Suprapubic skin (tissue), 4 donors: ENCODE results near the gene SPECC1. TPM values are rescaled to one million over a fixed set of nuclear protein-coding genes. Genes with fewer than 3 reads are reported as not detected.

Experiments used
- DNase-seq, 2 donors: peaks; one replicate each; pipeline ENCODE4 v3.0.0-alpha.2; 2019; ENCODE audit warnings: low spot score in 2 of 2
- H3K27ac ChIP-seq: fragments of 200-600 bp; sonication (generic); one replicate; pipeline ENCODE4 v1.5.1; 2019
- H3K27me3 ChIP-seq: fragments of 200-600 bp; sonication (generic); one replicate; pipeline ENCODE4 v1.5.1; 2019
- H3K36me3 ChIP-seq: fragments of 200-600 bp; sonication (generic); one replicate; pipeline ENCODE4 v1.5.1; 2019
- H3K4me1 ChIP-seq: fragments of 200-600 bp; sonication (generic); one replicate; pipeline ENCODE4 v1.5.1; 2019
- H3K4me3 ChIP-seq: fragments of 200-600 bp; sonication (generic); one replicate; pipeline ENCODE4 v1.5.1; 2019; ENCODE audit warnings: mild to moderate bottlenecking
- H3K9me3 ChIP-seq: fragments of 200-600 bp; sonication (generic); one replicate; pipeline ENCODE4 v1.5.1; 2019
- CTCF ChIP-seq, 2 donors: fragments of 200-600 bp in 1 of 2; fragments of 450-650 bp in 1 of 2; sonication (generic) in 1 of 2; IDR thresholded peaks; one replicate each; pipeline ENCODE4 v1.5.1; 2016 to 2019; ENCODE audit warnings: antibody characterized with exemption in 2 of 2, mild to moderate bottlenecking in 1 of 2, moderate library complexity in 1 of 2
- EP300 ChIP-seq: sonication (generic); formaldehyde crosslinking; IDR thresholded peaks from one replicate; pipeline ENCODE4 v1.6.1; 2017; ENCODE audit warnings: antibody characterized with exemption
- POLR2A ChIP-seq, 2 donors: fragments of 450-650 bp; IDR thresholded peaks; one replicate each; pipeline ENCODE4 v1.6.1; 2017; ENCODE audit warnings: antibody characterized with exemption in 2 of 2, mild to moderate bottlenecking in 2 of 2, moderate library complexity in 2 of 2
- POLR2AphosphoS5 ChIP-seq, 3 donors: sonication (generic); formaldehyde crosslinking; IDR thresholded peaks; one replicate each; pipeline ENCODE4 v1.6.1; 2017; ENCODE audit warnings: antibody characterized with exemption in 3 of 3
- WGBS: methylation state at CpG from one replicate; pipeline ENCODE4 v1.1.5; 2018; 5-methylcytosine and 5-hydroxymethylcytosine counted together
- total RNA-seq, 4 donors: library from RNA; depleted of rRNA; stranded (reverse); fragments of >200 nt; gene quantifications; one replicate each; pipeline ENCODE4 v1.1.0, GENCODE V29; 2016

The SPECC1 gene
- total RNA-seq, 4 donors from 2014 or later: 12.2 to 18.1 (median 16.4) TPM

GRCh38 chr17:20271011-20271610, 262.0 kb downstream of the SPECC1 start:
- no peak for TF ChIP-seq POLR2AphosphoS5 (IDR thresholded peaks at IDR 0.05)
- no peak for TF ChIP-seq EP300
- no peak for TF ChIP-seq CTCF (IDR thresholded peaks at IDR 0.05)
- TF ChIP-seq POLR2A (IDR thresholded peaks at IDR 0.05): no peak
- no peak overlapping the region for H3K4me3 ChIP-seq
- DNase-seq: no peak
- peaks cover 2% of the 10 kb centered on the region for H3K4me1 ChIP-seq
- no peaks in the 10 kb centered on the region for H3K9me3 ChIP-seq
- no peaks in the 10 kb centered on the region for H3K27me3 ChIP-seq
- WGBS: 77% methylated on average over 5 of the region's 5 CpGs
- no peak overlapping the region for H3K27ac ChIP-seq
- H3K36me3 ChIP-seq: no peaks in the 10 kb centered on the region

- H3K4me1 ChIP-seq: no peaks in the 10 kb centered on the region
- TF ChIP-seq POLR2AphosphoS5 (IDR thresholded peaks at IDR 0.05) (no peak), EP300 (no peak), POLR2A (IDR thresholded peaks at IDR 0.05) (no peak), CTCF (IDR thresholded peaks at IDR 0.05) (no peak)
- H3K4me3 ChIP-seq: no peak overlapping the region
- no peaks in the 10 kb centered on the region for H3K27me3 ChIP-seq
- no peaks in the 10 kb centered on the region for H3K36me3 ChIP-seq
- WGBS: 68% methylated on average over 8 of the region's 8 CpGs
- H3K27ac ChIP-seq: no peak overlapping the region
- no peak for DNase-seq
- no peaks in the 10 kb centered on the region for H3K9me3 ChIP-seq
Observed at GRCh38 chr17:20273741-20274500, 264.8 kb downstream of the SPECC1 start.

- no peak overlapping the region for H3K27ac ChIP-seq
- no peaks in the 10 kb centered on the region for H3K36me3 ChIP-seq
- TF ChIP-seq POLR2AphosphoS5 (IDR thresholded peaks at IDR 0.05) (no peak), POLR2A (IDR thresholded peaks at IDR 0.05) (no peak), EP300 (no peak), CTCF (IDR thresholded peaks at IDR 0.05) (no peak)
- DNase-seq: no peak
- WGBS: 82% methylated on average over 2 of the region's 2 CpGs
- no peaks in the 10 kb centered on the region for H3K27me3 ChIP-seq
- H3K9me3 ChIP-seq: no peaks in the 10 kb centered on the region
- no peak overlapping the region for H3K4me3 ChIP-seq
- H3K4me1 ChIP-seq: no peaks in the 10 kb centered on the region
Observed at GRCh38 chr17:20275653-20276052, 266.5 kb downstream of the SPECC1 start.

GRCh38 chr17:20276421-20276820, 267.3 kb downstream of the SPECC1 start:
- TF ChIP-seq POLR2AphosphoS5 (IDR thresholded peaks at IDR 0.05) (no peak), EP300 (no peak), CTCF (IDR thresholded peaks at IDR 0.05) (no peak), POLR2A (IDR thresholded peaks at IDR 0.05) (no peak)
- Histone ChIP-seq H3K9me3 (no peaks in the 10 kb centered on the region), H3K4me1 (no peaks in the 10 kb centered on the region), H3K4me3 (no peak overlapping the region), H3K27ac (no peak overlapping the region), H3K27me3 (no peaks in the 10 kb centered on the region), H3K36me3 (no peaks in the 10 kb centered on the region)
- no peak for DNase-seq
- 89% methylated on average over 2 of the region's 2 CpGs for WGBS

- TF ChIP-seq CTCF (IDR thresholded peaks at IDR 0.05): no peak
- no peak for TF ChIP-seq EP300
- no peak for TF ChIP-seq POLR2AphosphoS5 (IDR thresholded peaks at IDR 0.05)
- no peak for TF ChIP-seq POLR2A (IDR thresholded peaks at IDR 0.05)
- Histone ChIP-seq H3K4me1 (no peaks in the 10 kb centered on the region), H3K36me3 (no peaks in the 10 kb centered on the region), H3K27ac (no peak overlapping the region), H3K4me3 (no peak overlapping the region), H3K27me3 (no peaks in the 10 kb centered on the region), H3K9me3 (no peaks in the 10 kb centered on the region)
- DNase-seq: no peak
- 85% methylated on average over 1 of the region's 1 CpG for WGBS
Observed at GRCh38 chr17:20278805-20279204, 269.6 kb downstream of the SPECC1 start.
